CD4-positive, alpha-beta memory T cell (primary cell): ENCODE results near the gene AIMP2. TPM values are rescaled to one million over a fixed set of nuclear protein-coding genes. Genes with fewer than 3 reads are reported as not detected.
"Not testable (repeated sequence)": the region's sequence is repeated elsewhere in the genome, so short reads cannot be mapped to it uniquely, and the experiment has no call there.

ENCODE experiments used
- CTCF ChIA-PET: fragments of 350-600 bp; sonication (Branson Sonifier 250); formaldehyde crosslinking; loops from one replicate; lab custom pipeline; 2021; ENCODE audit warnings: inconsistent platforms; ENCODE audit not compliant: partially characterized antibody; lab: Charles Lee
- POLR2A ChIA-PET: fragments of 350-600 bp; sonication (Branson Sonifier 250); formaldehyde crosslinking; loops from one replicate; lab custom pipeline; 2021; ENCODE audit not compliant: partially characterized antibody; lab: Charles Lee
- DNase-seq, 5 donors: peaks; one replicate each; pipeline versions ENCODE4 v3.0.0 to v3.0.0-alpha.2; 2020 to 2022; ENCODE audit warnings: mixed read lengths in 1 of 5
- H3K27ac ChIP-seq: one replicate; pipeline ENCODE4 v1.7.0; 2013; ENCODE audit warnings: low read depth, low read length
- H3K27me3 ChIP-seq: 2 replicates; pipeline ENCODE4 v1.7.0; 2013; ENCODE audit warnings: mild to moderate bottlenecking, low read length, moderate library complexity; ENCODE audit not compliant: insufficient read depth
- H3K36me3 ChIP-seq: 2 replicates; pipeline ENCODE4 v1.7.0; 2013; ENCODE audit warnings: mild to moderate bottlenecking, low read length, moderate library complexity; ENCODE audit not compliant: insufficient read depth
- H3K4me1 ChIP-seq: 2 replicates; pipeline ENCODE4 v1.7.0; 2013; ENCODE audit warnings: mild to moderate bottlenecking, low read length, moderate library complexity; ENCODE audit not compliant: insufficient read depth
- H3K4me3 ChIP-seq, 2 donors: one replicate each; pipeline ENCODE4 v1.7.0; 2013; ENCODE audit warnings: low read length in 2 of 2, mild to moderate bottlenecking in 1 of 2
- H3K9me3 ChIP-seq, 2 donors: one replicate each; pipeline ENCODE4 v1.7.0; 2013; ENCODE audit warnings: low read length in 2 of 2, control low read depth in 1 of 2; ENCODE audit not compliant: control insufficient read depth in 1 of 2
- H3K27ac Mint-ChIP-seq, 7 donors: one replicate each; pipeline ENCODE4 v1.8.0; 2020 to 2021; ENCODE audit warnings: mixed read lengths in 7 of 7, mild to moderate bottlenecking in 6 of 7, inconsistent platforms in 3 of 7, moderate library complexity in 3 of 7
- H3K27me3 Mint-ChIP-seq, 2 donors: one replicate each; pipeline ENCODE4 v1.8.0; 2020 to 2021; ENCODE audit warnings: mixed read lengths in 2 of 2
- H3K36me3 Mint-ChIP-seq, 2 donors: one replicate each; pipeline ENCODE4 v1.8.0; 2020 to 2021; ENCODE audit warnings: mixed read lengths in 2 of 2, inconsistent platforms in 1 of 2, mild to moderate bottlenecking in 1 of 2
- H3K4me1 Mint-ChIP-seq, 4 donors: one replicate each; pipeline ENCODE4 v1.8.0; 2020 to 2021; ENCODE audit warnings: mixed read lengths in 4 of 4, mild to moderate bottlenecking in 1 of 4
- H3K4me3 Mint-ChIP-seq, 8 donors: one replicate each; pipeline ENCODE4 v1.8.0; 2020 to 2021; ENCODE audit warnings: mixed read lengths in 8 of 8, mild to moderate bottlenecking in 7 of 8, moderate library complexity in 6 of 8, inconsistent platforms in 3 of 8
- H3K9me3 Mint-ChIP-seq, 8 donors: one replicate each; pipeline ENCODE4 v1.8.0; 2020 to 2021; ENCODE audit warnings: mixed read lengths in 8 of 8, mild to moderate bottlenecking in 5 of 8, inconsistent platforms in 3 of 8, moderate library complexity in 1 of 8
- intact Hi-C: fragments of 100-400 bp; cut with micrococcal nuclease; formaldehyde crosslinking; loops from one replicate; pipeline ENCODE4 v1.15.1; 2023
- polyA plus RNA-seq, 2 donors: library from polyadenylated mRNA; unstranded; fragments of 300-500 nt; fragmentation: Illumina TruSeq; gene quantifications; one replicate each; pipeline ENCODE4 v1.2.3, GENCODE V29; 2021
- total RNA-seq, 2 experiments: library from RNA; stranded (reverse); gene quantifications; one replicate each; pipeline ENCODE4 v1.2.3, GENCODE V29; 2021

AIMP2 gene
- total and polyA plus RNA-seq, 4 experiments from 2014 or later: 10.7 to 20.8 (median 15.4) TPM

DNA sequence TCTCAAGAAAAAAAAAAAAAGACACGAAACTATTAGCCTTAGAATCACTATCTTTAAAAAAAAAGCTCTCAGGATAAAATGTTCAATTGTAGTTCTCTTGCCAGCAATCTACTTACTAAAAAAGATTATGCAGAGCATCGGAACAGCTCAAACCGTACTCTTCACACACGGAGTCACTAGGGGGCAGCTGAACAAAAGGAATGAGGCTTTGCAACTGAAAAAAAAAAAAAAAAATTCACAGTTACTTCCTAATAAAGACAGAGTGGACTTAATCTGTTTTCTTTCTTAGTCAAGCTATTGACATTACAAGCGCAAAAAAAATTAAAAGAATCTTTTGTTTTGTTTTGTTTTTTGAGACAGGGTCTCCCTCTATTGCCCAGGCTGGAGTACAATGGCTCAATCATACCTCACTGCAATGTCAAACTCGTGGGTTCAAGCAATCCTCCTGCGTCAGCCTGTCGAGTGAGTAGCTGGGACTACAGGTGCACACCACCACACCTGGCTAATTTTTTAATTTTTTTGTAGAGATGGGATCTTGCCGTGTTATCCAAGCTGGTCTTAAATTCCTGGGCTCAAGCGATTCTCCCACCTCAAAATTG is 11.8 kb upstream of the AIMP2 start:
- no peaks in the 10 kb centered on the region for H3K27me3 ChIP-seq
- no peaks in the 10 kb centered on the region for H3K9me3 ChIP-seq
- ChIA-PET CTCF (interaction anchor here (0.7 to 5.6 kb wide), 19 partner anchors 11 to 440 kb away, joined by 3 to 74 read pairs (median 4); partner anchors contain the start of genes AIMP2 and PMS2), POLR2A (interaction anchor here (1.0 to 2.0 kb wide), 3 partner anchors 12 to 450 kb away, joined by 3 to 12 read pairs (median 8); partner anchors contain the start of genes AIMP2, DAGLB and PMS2)
- H3K27ac ChIP-seq: no peak overlapping the region
- peaks cover 27% of the 10 kb centered on the region for H3K36me3 ChIP-seq
- Mint-ChIP-seq H3K4me1 (peaks cover 0 to 1% (median 0%) of the 10 kb centered on the region in 4 donors), H3K36me3 (peaks cover 26 to 46% of the 10 kb centered on the region in 2 donors), H3K9me3 (peaks cover 0 to 2% (median 0%) of the 10 kb centered on the region in 8 donors), H3K27ac (peak overlapping the region in 1 of 7 donors; percentile 48), H3K4me3 (no peak overlapping the region), H3K27me3 (no peaks in the 10 kb centered on the region)
- intact Hi-C loops: loop anchor here (1.0 to 10.0 kb wide), 3 partner anchors 109 to 437 kb away; no protein-coding TSS in a partner anchor
- no peak overlapping the region for H3K4me3 ChIP-seq
- no peaks in the 10 kb centered on the region for H3K4me1 ChIP-seq
- peak in 4 of 5 donors; percentile 57 to 61 (median 58) for DNase-seq

DNA sequence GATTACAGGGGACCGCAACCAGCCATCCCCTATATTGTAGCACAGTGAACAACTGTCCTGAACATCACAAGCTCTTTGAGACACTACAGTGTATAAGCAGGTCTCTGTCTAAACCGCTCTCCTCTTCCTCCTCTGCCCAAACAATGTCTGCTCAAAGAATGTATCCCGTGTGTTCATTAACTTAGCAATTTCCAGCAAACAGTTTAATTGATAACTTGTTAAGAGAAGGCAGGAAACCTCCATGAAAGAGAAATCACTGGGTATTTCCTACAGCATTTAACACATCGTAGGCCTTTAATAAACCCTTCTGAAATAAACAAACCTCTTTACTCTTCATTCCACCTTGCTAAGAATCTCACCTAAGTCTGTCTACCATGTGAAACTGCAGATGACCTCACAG is 1.7 kb upstream of the AIMP2 start:
- H3K4me3 ChIP-seq: no peak overlapping the region
- CTCF ChIA-PET: interaction anchor here (2.6 to 3.0 kb wide), 2 partner anchors 9 to 316 kb away, joined by 10 to 16 read pairs; no protein-coding TSS in a partner anchor

DNA sequence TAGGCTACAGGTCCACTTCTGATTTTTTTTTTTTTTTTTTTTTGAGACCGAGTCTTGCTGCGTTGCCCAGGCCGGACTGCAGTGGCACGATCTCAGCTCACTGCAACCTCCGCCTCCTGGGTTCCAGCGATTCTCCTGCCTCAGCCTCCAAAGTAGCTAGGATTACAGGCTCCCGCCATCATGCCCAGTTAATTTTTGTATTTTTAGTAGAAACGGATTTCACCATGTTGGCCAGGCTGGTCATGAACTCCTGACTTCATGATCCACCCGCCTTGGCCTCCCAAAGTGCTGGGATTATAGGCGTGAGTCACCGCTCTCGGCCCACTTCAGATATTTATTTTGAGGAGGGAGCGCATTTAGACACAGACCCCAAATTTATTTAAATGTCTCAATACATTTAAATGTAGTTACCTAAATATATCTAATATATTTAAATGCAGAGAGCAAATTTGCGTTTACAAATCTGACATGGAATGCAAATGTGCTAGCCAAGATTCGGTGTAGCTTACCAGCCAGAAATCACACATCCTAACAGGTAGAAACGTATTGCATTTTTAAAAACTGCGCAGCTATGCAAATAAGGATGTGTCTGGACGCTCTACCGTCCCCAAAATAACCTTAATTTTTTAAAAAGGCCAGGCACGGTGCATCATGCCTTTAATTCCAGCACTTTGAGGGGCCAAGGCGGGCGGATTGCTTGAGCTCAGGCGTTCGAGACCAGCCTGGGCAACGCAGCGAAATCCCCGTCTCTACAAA is 1.1 kb upstream of the AIMP2 start:
- Histone ChIP-seq H3K36me3 (peaks cover 11% of the 10 kb centered on the region), H3K4me1 (peaks cover 21% of the 10 kb centered on the region), H3K27ac (peak overlapping the region; percentile 86), H3K4me3 (peak overlapping the region in 1 of 2 donors; percentile 70)
- CTCF ChIA-PET: interaction anchor here (0.6 to 3.0 kb wide), 5 partner anchors 10 to 315 kb away, joined by 3 to 16 read pairs (median 9); no protein-coding TSS in a partner anchor
- Mint-ChIP-seq H3K4me1 (peaks cover 16 to 37% (median 25%) of the 10 kb centered on the region in 4 donors), H3K4me3 (peak overlapping the region; percentile 66 to 96 (median 94)), H3K27ac (peak overlapping the region in 4 of 7 donors; percentile 74 to 97 (median 81)), H3K36me3 (peaks cover 9 to 16% of the 10 kb centered on the region in 2 donors)
- POLR2A ChIA-PET: interaction anchor here (1.3 to 2.9 kb wide), 3 partner anchors 11 to 52 kb away, joined by 3 to 13 read pairs (median 8); no protein-coding TSS in a partner anchor
- intact Hi-C loops, H3K27me3 Mint-ChIP-seq, H3K9me3 Mint-ChIP-seq, DNase-seq, H3K9me3 ChIP-seq, H3K27me3 ChIP-seq: not testable (repeated sequence)

More for the DNA sequence above, 1.7 kb upstream of the AIMP2 start:
- H3K27ac Mint-ChIP-seq: peak overlapping the region in 5 of 7 donors; percentile 0 to 86 (median 74)
- peak overlapping the region; percentile 2 to 96 (median 72) for H3K4me3 Mint-ChIP-seq
- intact Hi-C loops: no loop called here
- no peaks in the 10 kb centered on the region for H3K27me3 ChIP-seq
- H3K9me3 ChIP-seq: no peaks in the 10 kb centered on the region
- H3K9me3 Mint-ChIP-seq: no peaks in the 10 kb centered on the region
- peaks cover 8 to 19% of the 10 kb centered on the region in 2 donors for H3K36me3 Mint-ChIP-seq
- H3K4me1 ChIP-seq: peaks cover 21% of the 10 kb centered on the region
- H3K27me3 Mint-ChIP-seq: no peaks in the 10 kb centered on the region
- DNase-seq: no peak
- peaks cover 13 to 33% (median 23%) of the 10 kb centered on the region in 4 donors for H3K4me1 Mint-ChIP-seq
- H3K36me3 ChIP-seq: peaks cover 11% of the 10 kb centered on the region
- POLR2A ChIA-PET: interaction anchor here (2.9 kb wide), 1 partner anchor 19 kb away, joined by 13 read pairs; no protein-coding TSS in a partner anchor
- no peak overlapping the region for H3K27ac ChIP-seq

DNA sequence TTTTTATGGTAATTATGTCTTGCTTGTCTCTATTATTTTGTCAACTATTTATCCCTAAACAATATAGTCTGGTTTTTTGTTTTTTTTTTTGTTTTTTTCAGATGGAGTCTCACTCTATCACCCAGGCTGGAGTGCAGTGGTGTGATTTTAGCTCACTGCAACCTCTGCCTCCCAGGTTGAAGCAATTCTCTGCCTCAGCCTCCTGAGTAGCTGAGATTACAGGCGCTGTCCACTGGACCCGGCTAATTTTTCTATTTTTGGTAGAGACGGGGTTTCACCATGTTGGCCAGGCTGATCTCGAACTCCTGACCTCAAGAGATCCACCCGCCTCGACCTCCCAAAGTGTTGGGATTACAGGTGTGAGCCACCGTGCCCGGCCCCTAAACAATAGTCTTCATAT is 1.3 kb downstream of the AIMP2 start:
- H3K4me1 ChIP-seq: peaks cover 21% of the 10 kb centered on the region
- H3K27me3 Mint-ChIP-seq, POLR2A ChIA-PET, CTCF ChIA-PET, DNase-seq, H3K9me3 Mint-ChIP-seq, H3K27me3 ChIP-seq, H3K27ac ChIP-seq, H3K36me3 ChIP-seq, H3K9me3 ChIP-seq, H3K4me3 ChIP-seq, intact Hi-C loops, H3K36me3 Mint-ChIP-seq: not testable (repeated sequence)
- Mint-ChIP-seq H3K4me1 (peaks cover 19 to 44% (median 26%) of the 10 kb centered on the region in 4 donors), H3K4me3 (peak overlapping the region; percentile 57 to 97 (median 82)), H3K27ac (peak overlapping the region; percentile 20 to 93 (median 85))

DNA sequence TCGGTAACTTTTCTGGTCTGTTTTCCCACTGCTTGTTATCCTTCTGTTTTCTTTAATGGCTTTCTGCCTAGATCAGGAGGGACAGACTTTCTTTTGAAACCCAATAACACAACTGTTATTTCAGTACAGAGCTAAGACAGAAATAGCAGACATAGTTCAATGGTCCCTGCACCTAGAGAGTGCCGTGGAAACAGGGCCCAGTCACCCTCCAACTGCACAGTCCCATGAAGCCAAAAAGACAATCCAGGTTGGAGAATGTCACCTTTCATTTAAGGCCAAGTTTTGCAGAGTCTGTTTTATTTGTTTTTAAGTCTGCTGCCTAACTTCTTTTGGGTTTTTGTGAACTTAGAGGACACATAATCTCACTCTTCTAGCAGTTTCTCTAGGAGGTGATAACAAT is 2.5 kb downstream of the AIMP2 start:
- Histone ChIP-seq H3K9me3 (no peaks in the 10 kb centered on the region), H3K4me1 (peaks cover 21% of the 10 kb centered on the region), H3K4me3 (no peak overlapping the region), H3K27ac (no peak overlapping the region), H3K36me3 (peaks cover 8% of the 10 kb centered on the region), H3K27me3 (no peaks in the 10 kb centered on the region)
- intact Hi-C loops: no loop called here
- no peaks in the 10 kb centered on the region for H3K9me3 Mint-ChIP-seq
- peaks cover 7 to 10% of the 10 kb centered on the region in 2 donors for H3K36me3 Mint-ChIP-seq
- no peaks in the 10 kb centered on the region for H3K27me3 Mint-ChIP-seq
- peak overlapping the region in 4 of 7 donors; percentile 25 to 69 (median 48) for H3K27ac Mint-ChIP-seq
- DNase-seq: no peak
- H3K4me3 Mint-ChIP-seq: no peak overlapping the region
- ChIA-PET CTCF (interaction anchor here (1.1 to 1.6 kb wide), 2 partner anchors 13 to 95 kb away, joined by 3 to 5 read pairs; no protein-coding TSS in a partner anchor), POLR2A (no interaction called here)
- peaks cover 19 to 44% (median 26%) of the 10 kb centered on the region in 4 donors for H3K4me1 Mint-ChIP-seq

- Mint-ChIP-seq H3K4me3 (no peak overlapping the region), H3K27me3 (no peaks in the 10 kb centered on the region), H3K4me1 (peaks cover 14 to 36% (median 22%) of the 10 kb centered on the region in 4 donors), H3K36me3 (peaks cover 9 to 16% of the 10 kb centered on the region in 2 donors), H3K9me3 (no peaks in the 10 kb centered on the region), H3K27ac (peak overlapping the region in 6 of 7 donors; percentile 12 to 84 (median 60))
- intact Hi-C loops: no loop called here
- Histone ChIP-seq H3K36me3 (peaks cover 13% of the 10 kb centered on the region), H3K4me3 (no peak overlapping the region), H3K9me3 (no peaks in the 10 kb centered on the region), H3K27ac (no peak overlapping the region), H3K27me3 (no peaks in the 10 kb centered on the region), H3K4me1 (peaks cover 17% of the 10 kb centered on the region)
- DNase-seq: no peak
- ChIA-PET CTCF (interaction anchor here (1.1 to 1.6 kb wide), 2 partner anchors 12 to 94 kb away, joined by 3 to 5 read pairs; no protein-coding TSS in a partner anchor), POLR2A (no interaction called here)
Observed at GRCh38 chr7:6012355-6013104, 3.5 kb downstream of the AIMP2 start.
